Keratinocyte (primary cell): ENCODE measurements around the gene PRKCA.

Source experiments
- CTCF ChIP-seq, 3 experiments: IDR thresholded peaks in 1 of 3; conservative IDR thresholded peaks in 1 of 3; optimal IDR thresholded peaks in 1 of 3; 2 replicates in 2 of 3; 3 replicates in 1 of 3; pipeline versions ENCODE3 to v1.5.1; 2011; ENCODE audit warnings: low read length in 3 of 3, mild to moderate bottlenecking in 3 of 3, moderate library complexity in 2 of 3, control low read depth in 1 of 3, inconsistent platforms in 1 of 3; ENCODE audit not compliant: insufficient read depth in 2 of 3; ENCODE audit errors: extremely low read depth in 1 of 3
- EZH2 ChIP-seq: IDR thresholded peaks from one replicate; pipeline ENCODE4 v1.6.1; 2012; ENCODE audit warnings: inconsistent platforms, mild to moderate bottlenecking, low read length, moderate library complexity

- TF ChIP-seq CTCF (optimal IDR thresholded peaks at IDR 0.05 in 1 of 3, IDR thresholded peaks at IDR 0.05 in 1 of 3, conservative IDR thresholded peaks at IDR 0.05 in 1 of 3; ENCODE audit: extremely low read depth in 1 of 3, insufficient read depth in 2 of 3, low read length in 3 of 3) = no peak
- no peak for TF ChIP-seq EZH2
Measured at GRCh38 chr17:66611397-66611796, 309.0 kb downstream of the PRKCA start.
